HG03095 (cell line): ENCODE results near the gene BMPR2.
"Not testable (repeated sequence)": the region's sequence is repeated elsewhere in the genome, so short reads cannot be mapped to it uniquely, and the experiment has no call there.

Experiments used
- ATAC-seq: cut with Tn5 transposase; IDR thresholded peaks from one replicate; pipeline ENCODE4 v1.9.1; 2021; ENCODE audit warnings: moderate library complexity; ENCODE audit not compliant: unreplicated experiment

The BMPR2 gene

DNA sequence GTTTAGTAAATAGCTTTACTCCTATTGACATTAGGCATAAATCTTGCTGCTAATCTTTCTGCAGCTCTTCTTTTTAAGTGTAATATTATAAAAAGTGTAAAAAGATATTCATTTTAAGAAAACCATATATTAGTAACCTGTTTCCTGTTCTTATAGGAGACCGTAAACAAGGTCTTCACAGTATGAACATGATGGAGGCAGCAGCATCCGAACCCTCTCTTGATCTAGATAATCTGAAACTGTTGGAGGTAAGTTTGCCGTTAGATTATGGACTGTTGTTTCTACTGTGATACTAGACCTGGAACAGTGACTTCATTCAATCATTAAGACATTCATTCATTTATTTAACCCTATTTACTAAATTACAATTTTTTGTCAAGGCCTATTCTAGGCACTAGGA lies 138.6 kb downstream of the BMPR2 start:
- no peak for ATAC-seq

DNA sequence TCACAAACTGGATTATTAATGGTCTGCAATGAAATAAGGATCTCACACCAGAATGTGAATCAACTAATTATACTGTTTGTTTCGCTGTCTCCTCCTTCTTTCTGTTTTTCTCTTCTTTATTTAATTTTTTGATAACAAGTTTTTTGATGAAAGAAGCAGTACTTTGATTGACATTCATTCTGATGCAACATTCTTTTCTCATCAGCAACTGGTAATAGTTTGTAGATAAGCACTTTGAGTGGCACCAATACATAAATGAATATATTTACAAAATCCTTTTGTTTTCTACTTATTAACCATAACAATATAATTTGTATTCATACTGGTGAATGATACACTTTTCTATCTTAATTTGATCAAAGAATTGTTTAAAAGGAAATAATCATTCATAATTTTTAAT lies 143.3 kb downstream of the BMPR2 start:
- no peak for ATAC-seq

DNA sequence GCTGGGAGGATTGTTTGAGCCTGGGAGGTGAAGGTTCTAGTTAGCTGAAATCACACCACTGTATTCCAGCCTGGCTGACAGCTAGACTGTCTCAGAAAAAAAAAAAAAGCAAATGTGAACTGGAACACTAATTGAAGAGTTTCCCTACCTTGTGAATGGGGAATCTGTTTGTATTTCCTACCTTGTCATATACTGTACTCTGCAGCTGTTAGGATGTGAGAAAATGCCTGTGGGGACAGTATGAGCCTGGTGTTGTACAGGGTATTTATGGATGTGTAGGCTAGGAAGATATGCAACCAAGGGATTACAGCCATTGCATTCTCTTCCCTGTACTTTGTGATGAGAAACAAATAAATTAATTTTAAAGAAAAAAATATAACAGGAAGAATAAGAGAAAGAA lies 145.3 kb downstream of the BMPR2 start:
- ATAC-seq = no peak

DNA sequence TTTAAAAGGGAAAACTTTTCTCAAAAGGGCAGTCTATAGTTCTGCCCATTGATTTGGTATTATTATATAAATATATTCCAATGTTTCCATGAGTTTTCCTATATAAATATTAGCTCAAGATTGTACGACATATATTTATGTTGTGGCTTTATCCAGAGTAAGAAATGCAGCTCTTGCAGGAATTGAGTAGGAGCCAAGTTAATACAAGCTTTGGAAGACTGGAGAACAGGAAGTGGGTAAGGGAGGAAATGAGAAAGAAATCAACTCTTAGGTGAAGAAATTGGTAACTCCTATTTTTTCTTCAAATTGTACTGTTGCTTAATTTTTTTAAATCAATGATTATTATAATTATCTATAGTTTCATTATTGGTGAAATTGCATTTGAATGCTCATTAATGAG lies 153.3 kb downstream of the BMPR2 start:
- no peak for ATAC-seq

DNA sequence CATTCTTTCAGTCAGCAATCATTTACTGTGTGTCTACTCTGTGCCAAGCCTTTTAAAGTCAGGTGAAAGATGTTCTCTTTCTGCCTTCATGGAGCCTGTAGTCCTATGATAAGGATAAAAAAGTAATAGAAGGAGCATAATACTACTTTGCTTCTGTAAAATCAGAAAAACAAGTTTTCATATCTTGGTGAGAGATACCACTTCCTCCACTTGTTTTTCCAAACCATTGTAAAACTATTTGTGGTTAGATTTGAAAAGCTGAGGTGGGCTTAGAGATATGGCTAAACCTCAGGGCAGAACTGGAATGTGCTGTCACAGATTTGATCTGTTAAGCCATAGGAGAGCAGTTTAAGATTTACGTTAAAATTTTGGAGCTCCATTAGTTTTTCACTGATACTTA lies 153.9 kb downstream of the BMPR2 start:
- no peak for ATAC-seq

DNA sequence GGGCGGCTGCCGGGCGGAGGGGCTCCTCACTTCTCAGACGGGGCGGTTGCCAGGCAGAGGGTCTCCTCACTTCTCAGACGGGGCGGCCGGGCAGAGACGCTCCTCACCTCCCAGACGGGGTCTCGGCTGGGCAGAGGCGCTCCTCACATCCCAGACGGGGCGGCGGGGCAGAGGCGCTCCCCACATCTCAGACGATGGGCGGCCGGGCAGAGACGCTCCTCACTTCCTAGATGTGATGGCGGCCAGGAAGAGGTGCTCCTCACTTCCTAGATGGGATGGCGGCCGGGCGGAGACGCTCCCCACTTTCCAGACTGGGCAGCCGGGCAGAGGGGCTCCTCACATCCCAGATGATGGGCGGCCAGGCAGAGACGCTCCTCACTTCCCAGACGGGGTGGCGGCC lies 159.2 kb downstream of the BMPR2 start:
- not testable (repeated sequence) for ATAC-seq

DNA sequence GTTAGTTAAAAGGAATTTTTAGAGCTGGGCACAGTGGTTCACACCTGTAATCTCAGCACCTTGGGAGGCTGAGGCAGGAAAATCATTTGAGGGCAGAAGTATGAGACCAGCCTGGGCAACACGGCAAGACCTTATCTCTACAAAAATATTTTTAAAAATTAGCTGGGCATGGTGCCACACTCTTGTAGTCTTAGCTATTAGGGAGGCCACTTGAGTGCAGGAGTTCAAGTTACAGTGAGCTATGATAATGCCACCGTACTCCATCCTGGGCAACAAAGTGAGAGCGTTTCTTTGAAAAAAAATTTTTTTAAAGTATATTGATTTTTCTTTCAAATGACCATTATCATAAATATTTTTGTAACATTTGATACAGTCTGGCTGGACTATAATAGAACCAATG lies 165.0 kb downstream of the BMPR2 start:
- ATAC-seq = no peak

DNA sequence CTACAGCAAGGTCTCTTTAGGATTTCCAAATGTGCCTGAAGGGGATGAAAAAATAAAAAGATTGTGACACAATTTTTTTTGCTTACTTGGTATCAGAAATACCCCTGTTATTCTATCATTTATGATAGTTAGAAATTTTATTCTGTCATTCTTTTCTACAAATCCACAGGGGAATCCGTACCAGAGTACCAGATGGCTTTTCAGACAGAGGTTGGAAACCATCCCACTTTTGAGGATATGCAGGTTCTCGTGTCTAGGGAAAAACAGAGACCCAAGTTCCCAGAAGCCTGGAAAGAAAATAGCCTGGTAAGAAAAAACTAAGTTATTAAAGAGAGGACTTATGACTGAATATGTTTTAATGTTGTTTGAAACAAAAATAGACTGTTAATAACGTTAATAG lies 166.0 kb downstream of the BMPR2 start:
- no peak for ATAC-seq

DNA sequence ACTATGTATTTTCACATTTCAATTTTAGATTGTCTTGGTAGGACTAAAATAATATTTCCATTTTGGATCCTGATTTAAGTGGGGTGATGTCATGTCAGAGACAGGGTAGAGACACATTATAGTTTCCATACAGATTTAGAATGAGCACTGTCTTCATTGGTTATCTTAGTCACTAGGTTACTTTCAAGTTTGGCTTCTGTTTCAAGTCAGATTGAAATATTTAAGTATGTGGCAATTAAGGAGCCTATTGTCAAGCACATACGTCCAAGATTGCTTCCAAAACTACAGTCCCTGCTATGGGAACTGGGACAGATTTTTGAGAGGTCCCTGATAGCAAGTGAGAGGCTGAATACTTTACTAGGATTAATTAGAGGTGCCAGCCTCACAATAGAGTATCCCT lies 169.4 kb downstream of the BMPR2 start:
- ATAC-seq = no peak

DNA sequence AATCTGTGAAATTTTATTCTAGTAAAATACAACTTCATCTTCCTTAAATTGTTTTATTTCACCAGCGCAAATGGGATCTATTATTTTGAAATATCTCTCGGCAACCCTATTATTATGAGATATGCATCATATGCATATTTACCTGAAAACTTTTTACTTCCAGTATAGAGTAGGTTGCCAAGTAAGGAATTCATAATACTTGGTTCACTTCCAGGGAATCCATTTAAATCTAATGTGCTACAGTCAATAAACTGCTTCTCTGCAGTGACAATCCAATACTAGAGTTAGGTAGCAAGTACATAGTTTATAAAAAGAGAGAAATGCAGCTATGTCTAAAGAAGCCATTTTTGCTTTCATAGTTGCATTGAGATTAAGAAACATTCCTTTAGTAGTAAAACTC lies 169.8 kb downstream of the BMPR2 start:
- no peak for ATAC-seq

DNA sequence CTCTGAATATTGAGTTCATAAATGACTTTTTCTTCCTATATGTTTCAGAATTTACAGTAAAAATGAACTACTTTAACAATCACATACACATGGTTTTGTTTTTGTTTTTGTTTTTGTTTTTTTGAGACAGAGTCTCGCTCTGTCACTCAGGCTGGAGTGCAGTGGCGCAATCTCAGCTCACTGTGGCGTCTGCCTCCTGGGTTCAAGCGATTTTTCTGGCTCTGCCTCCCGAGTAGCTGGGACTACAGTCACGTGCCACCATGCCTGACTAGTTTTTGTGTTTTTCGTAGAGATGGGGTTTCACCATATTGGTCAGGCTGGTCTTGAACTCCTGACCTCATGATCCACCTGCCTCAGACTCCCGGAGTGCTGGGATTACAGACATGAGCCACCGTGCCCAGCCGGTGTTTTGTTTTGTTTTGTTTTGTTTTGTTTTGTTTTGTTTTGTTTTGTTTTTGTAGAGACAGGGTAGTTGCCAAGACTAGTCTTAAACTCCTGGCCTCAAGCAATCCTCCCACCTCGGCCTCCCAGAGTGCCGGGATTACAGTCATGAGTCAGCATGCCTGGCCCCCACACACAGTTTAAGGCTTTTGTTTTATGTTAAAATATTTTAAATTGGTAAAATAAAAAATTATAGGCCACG lies 170.5 kb downstream of the BMPR2 start:
- ATAC-seq = not testable (repeated sequence)

DNA sequence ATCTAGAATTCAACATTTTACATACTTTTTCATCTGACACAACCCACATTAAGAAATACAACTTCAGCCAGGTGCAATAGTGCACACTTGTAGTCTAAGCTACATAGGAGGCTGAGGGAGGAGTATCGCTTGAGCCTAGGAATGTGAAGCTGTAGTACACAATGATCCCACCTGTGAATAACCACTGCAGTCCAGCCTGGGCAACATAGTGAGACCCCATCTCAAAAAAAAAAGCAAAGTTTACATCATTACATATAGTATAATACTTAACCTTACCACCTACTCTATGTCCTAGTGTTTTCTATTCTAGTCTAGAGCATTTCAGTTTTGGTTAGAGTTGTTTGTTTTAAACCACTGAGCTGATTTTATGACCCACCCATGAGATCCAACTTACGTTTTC lies 172.1 kb downstream of the BMPR2 start:
- no peak for ATAC-seq

DNA sequence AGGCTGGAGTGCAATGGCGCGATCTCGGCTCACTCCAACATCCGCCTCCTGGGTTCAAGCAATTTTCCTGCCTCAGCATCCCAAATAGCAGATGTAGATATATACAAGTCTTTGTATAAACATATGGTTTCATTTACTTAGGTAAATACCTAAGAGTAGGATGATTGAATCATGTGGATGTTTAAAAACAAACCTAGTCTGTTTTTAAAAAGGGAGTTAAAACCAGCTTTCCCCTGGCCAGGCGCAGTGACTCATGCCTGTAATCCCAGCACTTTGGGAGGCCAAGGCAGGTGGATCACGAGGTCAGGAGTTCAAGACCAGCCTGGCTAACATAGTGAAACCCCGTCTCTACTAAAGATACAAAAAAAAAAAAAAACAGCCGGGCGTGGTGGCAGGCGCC lies 174.9 kb downstream of the BMPR2 start:
- not testable (repeated sequence) for ATAC-seq

DNA sequence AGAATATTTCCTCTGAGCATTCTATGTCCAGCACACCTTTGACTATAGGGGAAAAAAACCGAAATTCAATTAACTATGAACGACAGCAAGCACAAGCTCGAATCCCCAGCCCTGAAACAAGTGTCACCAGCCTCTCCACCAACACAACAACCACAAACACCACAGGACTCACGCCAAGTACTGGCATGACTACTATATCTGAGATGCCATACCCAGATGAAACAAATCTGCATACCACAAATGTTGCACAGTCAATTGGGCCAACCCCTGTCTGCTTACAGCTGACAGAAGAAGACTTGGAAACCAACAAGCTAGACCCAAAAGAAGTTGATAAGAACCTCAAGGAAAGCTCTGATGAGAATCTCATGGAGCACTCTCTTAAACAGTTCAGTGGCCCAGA lies 179.2 kb downstream of the BMPR2 start:
- ATAC-seq = no peak

DNA sequence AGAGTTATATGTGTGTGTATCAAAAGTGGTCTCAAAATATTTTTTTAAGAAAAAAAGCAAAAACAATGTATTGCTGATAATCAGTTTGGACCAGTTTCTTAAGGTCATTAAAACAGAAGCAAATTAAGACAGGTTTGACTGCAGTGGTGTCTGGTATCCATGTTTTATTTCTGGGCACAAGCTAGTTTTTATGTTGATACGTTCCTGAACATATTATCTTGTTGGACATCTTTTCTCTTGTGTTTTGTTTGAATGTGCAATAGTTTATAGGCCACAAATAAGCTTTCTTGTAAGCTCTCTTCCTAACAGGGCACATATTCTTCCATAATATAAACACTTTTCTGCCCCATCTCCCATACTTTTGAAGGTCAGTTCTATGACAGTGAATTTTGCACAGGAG lies 184.1 kb downstream of the BMPR2 start:
- ATAC-seq = no peak

DNA sequence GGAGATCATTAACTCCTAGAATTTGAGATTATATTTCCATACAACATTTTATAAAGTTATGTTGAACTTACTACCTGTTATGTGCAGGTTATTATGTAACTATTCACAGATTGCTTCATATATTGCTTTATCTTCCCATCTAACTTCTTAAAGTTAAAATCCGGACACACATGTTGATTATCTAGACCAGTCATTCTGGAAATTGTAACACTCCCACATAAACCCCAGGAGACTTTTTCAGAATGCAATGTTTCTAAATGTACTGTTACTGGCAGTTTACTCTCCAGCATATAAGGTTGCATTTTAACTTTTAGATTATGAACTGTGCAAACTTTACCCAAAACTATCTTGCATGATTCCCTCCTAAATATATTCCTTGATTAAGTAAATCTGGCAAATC lies 188.1 kb downstream of the BMPR2 start:
- ATAC-seq = no peak

DNA sequence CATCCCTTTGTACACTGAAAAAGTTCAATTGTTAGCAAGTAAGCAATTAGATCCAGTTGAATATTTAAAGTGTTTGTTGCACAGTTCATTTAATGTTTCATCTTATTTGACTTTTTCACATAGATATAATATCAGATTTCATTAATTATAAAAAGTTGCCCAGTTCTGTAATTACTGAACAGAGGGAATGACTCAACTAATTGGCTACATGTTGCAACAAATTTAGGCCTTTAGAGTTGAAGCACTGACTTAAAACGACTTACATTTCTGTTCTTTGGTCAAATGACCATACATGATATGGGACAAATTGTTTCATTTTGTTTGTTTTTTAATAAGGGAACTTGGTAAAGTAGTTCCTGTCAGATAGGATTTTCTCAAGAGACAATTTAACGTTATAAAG lies 190.2 kb downstream of the BMPR2 start:
- no peak for ATAC-seq

DNA sequence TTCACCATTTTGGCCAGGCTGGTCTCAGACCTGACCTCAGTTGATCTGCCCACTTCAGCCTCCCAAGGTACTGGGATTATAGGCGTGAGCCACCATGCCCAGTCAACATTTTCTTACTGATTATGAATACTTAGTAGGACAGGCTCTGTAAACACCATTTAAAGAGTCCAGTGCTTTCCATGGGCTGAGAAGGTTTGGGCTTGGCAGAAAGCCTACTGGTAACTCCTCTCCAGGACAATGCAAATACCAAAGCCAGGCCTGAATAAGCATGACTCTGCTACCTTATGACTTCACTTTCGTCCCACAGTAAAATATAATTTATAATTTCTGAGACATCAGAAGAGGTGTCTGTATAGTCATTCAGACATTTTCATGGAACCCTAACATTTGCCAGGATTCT lies 198.4 kb downstream of the BMPR2 start:
- no peak for ATAC-seq

DNA sequence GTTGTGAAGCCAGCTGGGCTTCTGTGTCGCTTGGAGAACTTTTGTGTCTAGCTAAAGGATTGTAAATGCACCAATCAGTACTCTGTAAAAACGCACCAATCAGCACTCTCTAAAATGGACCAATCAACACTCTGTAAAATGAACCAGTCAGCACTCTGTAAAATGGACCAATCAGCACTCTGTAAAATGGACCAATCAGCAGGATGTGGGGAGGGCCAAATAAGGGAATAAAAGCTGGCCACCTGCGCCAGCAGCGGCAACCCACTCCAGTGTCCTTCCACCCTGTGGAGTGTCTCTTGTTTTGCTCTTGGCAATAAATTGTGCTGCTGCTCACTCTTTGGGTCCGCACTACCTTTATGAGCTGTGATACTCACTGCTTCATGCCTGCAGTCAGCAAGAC lies 199.1 kb downstream of the BMPR2 start:
- ATAC-seq = not testable (repeated sequence)

DNA sequence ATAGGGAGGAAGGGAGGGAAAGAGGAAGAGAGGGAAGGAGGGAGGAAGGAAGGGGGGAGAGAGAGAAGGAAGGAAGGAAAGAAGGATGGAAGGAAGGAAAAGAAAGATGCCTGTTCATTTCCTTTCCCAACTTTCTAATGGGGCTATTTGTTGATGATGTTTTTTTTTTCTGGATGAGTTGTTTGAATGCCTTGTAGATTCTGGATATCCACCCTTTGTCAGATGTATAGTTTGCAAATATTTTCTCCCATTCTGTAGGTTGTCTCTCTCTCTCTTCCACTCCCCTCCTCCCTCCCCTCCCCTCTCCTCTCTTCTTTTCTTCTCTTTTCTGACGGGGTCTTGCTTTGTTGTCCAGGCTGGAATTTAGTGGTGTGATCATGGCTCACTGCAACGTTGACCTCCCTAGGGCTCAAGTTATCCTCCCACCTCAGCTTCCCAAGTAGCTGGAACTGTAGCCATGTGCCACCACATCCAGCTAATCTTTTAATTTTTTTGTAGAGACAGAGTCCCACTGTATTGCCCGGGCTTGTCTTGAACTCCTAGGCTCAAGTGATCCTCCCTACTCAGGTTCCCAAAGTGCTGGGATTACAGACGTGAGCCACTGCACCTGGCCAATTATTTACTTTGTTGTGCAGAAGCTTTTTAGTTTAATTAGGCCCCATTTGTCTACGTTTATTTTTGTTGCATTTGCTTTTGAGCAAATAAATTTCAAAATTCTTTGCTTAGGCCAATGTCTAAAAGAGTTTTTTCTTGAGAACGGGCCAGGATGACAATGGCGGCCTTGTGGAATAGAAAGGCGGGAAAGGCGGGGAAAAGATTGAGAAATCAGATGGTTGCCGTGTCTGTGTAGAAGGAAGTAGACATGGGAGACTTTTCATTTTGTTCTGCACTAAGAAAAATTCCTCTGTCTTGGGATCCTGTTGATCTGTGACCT lies 201.4 kb downstream of the BMPR2 start:
- no peak for ATAC-seq

DNA sequence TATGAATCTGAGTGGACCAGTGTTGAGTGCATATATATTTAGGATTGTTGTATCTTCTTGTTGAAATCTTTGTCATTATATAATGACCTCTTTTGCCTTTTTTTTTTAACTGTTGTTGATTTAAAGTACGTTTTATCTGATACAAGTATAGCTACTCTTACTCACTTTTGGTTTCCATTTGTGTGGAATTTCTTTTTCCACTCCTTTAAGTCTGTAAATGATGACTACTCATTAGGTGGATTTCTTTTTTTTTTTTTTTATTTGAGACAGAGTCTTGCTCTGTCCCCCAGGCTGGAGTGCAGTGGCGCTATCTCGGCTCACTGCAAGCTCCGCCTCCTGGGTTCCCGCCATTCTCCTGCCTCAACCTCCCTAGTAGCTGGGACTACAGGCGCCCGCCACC lies 206.7 kb downstream of the BMPR2 start:
- ATAC-seq = not testable (repeated sequence)

DNA sequence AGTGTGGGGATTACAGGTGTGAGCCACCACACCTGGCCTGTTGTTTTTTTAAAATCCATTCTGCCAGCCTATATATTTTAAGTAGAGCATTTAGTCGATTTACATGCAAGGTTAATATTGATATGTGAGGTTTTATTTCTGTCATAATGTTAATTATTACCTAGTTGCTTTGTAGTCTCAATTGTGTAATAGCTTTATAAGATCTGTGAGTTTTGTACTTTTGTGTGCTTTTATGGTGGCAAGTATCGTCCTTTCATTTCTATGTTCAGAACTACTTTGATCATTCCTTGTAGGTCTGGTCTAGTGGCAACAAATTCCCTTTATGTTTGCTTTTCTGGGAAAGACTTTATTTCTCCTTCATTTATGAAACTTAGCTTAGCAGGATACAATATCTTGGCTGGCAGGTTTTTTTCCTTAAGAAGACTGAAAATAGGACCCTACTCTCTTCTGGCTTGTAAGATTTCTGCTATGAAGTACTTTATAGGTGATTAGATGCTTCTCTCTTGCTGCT lies 207.6 kb downstream of the BMPR2 start:
- no peak for ATAC-seq
